GM12878 (cell line): Measurements from ENCODE around the gene COL3A1. TPM values are rescaled to one million over a fixed set of nuclear protein-coding genes. Genes with fewer than 3 reads are reported as not detected.

Source experiments
- ATAC-seq: fragments of 200-7000 bp; cut with Tn5 transposase; 3 replicates; pipeline ENCODE4 v1.9.1; 2020; ENCODE audit warnings: mild to moderate bottlenecking, moderate library complexity
- BruUV-seq: library from RNA; stranded (reverse); fragments of 400-500 nt; replicated peaks from 2 replicates; lab custom pipeline; 2021; lab: Mats Ljungman, UMichigan
- CTCF ChIA-PET: fragments of 300-600 bp; sonication (Branson Sonifier 250); formaldehyde crosslinking; extraction: SDS; loops from one replicate; lab custom pipeline; 2021; ENCODE audit warnings: inconsistent platforms; lab: Yijun Ruan, JAX
- POLR2A ChIA-PET: fragments of 350-600 bp; formaldehyde crosslinking; extraction: SDS; loops from one replicate; lab custom pipeline; 2021; ENCODE audit warnings: inconsistent platforms; lab: Charles Lee
- RAD21 ChIA-PET: fragments of 300-600 bp; sonication (Branson Sonifier 250); formaldehyde crosslinking; loops from one replicate; lab custom pipeline; 2023; ENCODE audit warnings: antibody characterized with exemption; ENCODE audit not compliant: unreplicated experiment; lab: Charles Lee
- SMC1A ChIA-PET: fragments of 300-600 bp; sonication (Branson Sonifier 250); formaldehyde crosslinking; loops from one replicate; lab custom pipeline; 2023; ENCODE audit not compliant: unreplicated experiment, uncharacterized antibody; lab: Charles Lee
- DNase-seq: peaks from one replicate; pipeline ENCODE4 v3.0.0-alpha.2; 2011; ENCODE audit warnings: low read depth, low spot score
- FAIRE-seq: peaks from 3 replicates; lab custom pipeline; 2011; peaks lifted over from hg19 to GRCh38; lab: Jason Lieb, UNC
- H2AFZ ChIP-seq: 2 replicates; pipeline ENCODE4 v1.6.0; 2011; ENCODE audit warnings: low read depth, low read length, control low read depth; ENCODE audit not compliant: control insufficient read depth
- H3K27ac ChIP-seq: 2 replicates; pipeline ENCODE4 v1.5.1; 2011; ENCODE audit warnings: control low read depth; ENCODE audit not compliant: control insufficient read depth, insufficient read depth
- H3K27me3 ChIP-seq, 2 experiments: replicated peaks in 1 of 2; 2 replicates each; pipeline versions ENCODE4 v1.6.0 to v1.6.1; 2011; ENCODE audit warnings: low read length in 1 of 2; ENCODE audit not compliant: control insufficient read depth in 2 of 2, insufficient read depth in 2 of 2
- H3K36me3 ChIP-seq, 2 experiments: 2 replicates each; pipeline ENCODE4 v1.5.1; 2011; ENCODE audit warnings: low read length in 1 of 2; ENCODE audit not compliant: control insufficient read depth in 2 of 2, insufficient read depth in 2 of 2
- H3K4me1 ChIP-seq: 2 replicates; pipeline ENCODE4 v1.6.1; 2011; ENCODE audit warnings: mild to moderate bottlenecking, low read length, moderate library complexity, mixed read lengths; ENCODE audit not compliant: control insufficient read depth, insufficient read depth
- H3K4me2 ChIP-seq: 2 replicates; pipeline ENCODE4 v1.6.0; 2011; ENCODE audit warnings: control low read depth; ENCODE audit not compliant: control insufficient read depth, insufficient read depth
- H3K4me3 ChIP-seq: fragments of 200-600 bp; sonication (generic); 2 replicates; pipeline ENCODE4 v1.5.1; 2016
- H3K79me2 ChIP-seq: 2 replicates; pipeline ENCODE4 v1.6.0; 2011; ENCODE audit warnings: low read length; ENCODE audit not compliant: control insufficient read depth, insufficient read depth
- H3K9ac ChIP-seq: 2 replicates; pipeline ENCODE4 v1.8.0; 2011; ENCODE audit warnings: low read length, control low read depth, mixed read lengths; ENCODE audit not compliant: control insufficient read depth, insufficient read depth
- H3K9me3 ChIP-seq: replicated peaks from 3 replicates; pipeline ENCODE4 v1.5.1; 2011; ENCODE audit warnings: mild to moderate bottlenecking, low read length; ENCODE audit not compliant: control insufficient read depth, insufficient read depth
- H4K20me1 ChIP-seq: 2 replicates; pipeline ENCODE4 v1.6.0; 2011; ENCODE audit not compliant: control insufficient read depth, insufficient read depth
- EP300 ChIP-seq, 2 experiments: fragments of 150-350 bp in 1 of 2; IDR thresholded peaks; 2 replicates each; pipeline ENCODE4 v1.6.1; 2011 to 2012; ENCODE audit warnings: low read depth in 2 of 2, low read length in 2 of 2, borderline replicate concordance in 1 of 2, improper control_type of control experiment in 1 of 2, inconsistent platforms in 1 of 2; ENCODE audit not compliant: control insufficient read depth in 1 of 2
- HDAC2 ChIP-seq: fragments of 200-600 bp; sonication (generic); IDR thresholded peaks from 2 replicates; pipeline ENCODE4 v1.6.1; 2017
- IRF5 ChIP-seq: fragments of 450-650 bp; IDR thresholded peaks from 2 replicates; pipeline ENCODE4 v1.6.1; 2017; ENCODE audit warnings: borderline replicate concordance
- MYB ChIP-seq: fragments of 150-350 bp; IDR thresholded peaks from 2 replicates; pipeline ENCODE4 v1.6.1; 2014; ENCODE audit warnings: mild to moderate bottlenecking, low read depth, low read length, borderline replicate concordance
- NFIC ChIP-seq: IDR thresholded peaks from 2 replicates; pipeline ENCODE4 v1.6.1; 2012; ENCODE audit warnings: low read depth, mild to moderate bottlenecking, inconsistent platforms, low read length, moderate library complexity
- NKRF ChIP-seq: fragments of 450-650 bp; conservative IDR thresholded peaks from 2 replicates; pipeline ENCODE4 v1.6.1; 2017; ENCODE audit warnings: mild to moderate bottlenecking, moderate library complexity
- PKNOX1 ChIP-seq: fragments of 450-650 bp; IDR thresholded peaks from 2 replicates; pipeline ENCODE4 v1.6.1; 2016; ENCODE audit warnings: mild to moderate bottlenecking
- PML ChIP-seq: IDR thresholded peaks from 2 replicates; pipeline ENCODE4 v1.6.1; 2012; ENCODE audit warnings: low read length, inconsistent platforms
- RAD21 ChIP-seq: IDR thresholded peaks from 2 replicates; pipeline ENCODE4 v1.6.1; 2011; ENCODE audit warnings: mild to moderate bottlenecking, low read depth, low read length, moderate library complexity; ENCODE audit not compliant: insufficient read depth
- SRF ChIP-seq, 2 experiments: IDR thresholded peaks; 2 replicates each; pipeline ENCODE4 v1.6.1; 2011; ENCODE audit warnings: low read depth in 2 of 2, low read length in 2 of 2, mild to moderate bottlenecking in 1 of 2, moderate library complexity in 1 of 2
- TARDBP ChIP-seq: IDR thresholded peaks from 2 replicates; pipeline ENCODE4 v1.6.1; 2016; ENCODE audit warnings: borderline replicate concordance
- WGBS: methylation state at CpG from one replicate; pipeline ENCODE4 v1.1.6; 2016; ENCODE audit warnings: low lambda C conversion rate; ENCODE audit not compliant: insufficient replicate concordance, insufficient coverage; ENCODE audit errors: missing lambda C conversion rate; 5-methylcytosine and 5-hydroxymethylcytosine counted together
- in situ Hi-C: fragments of 300-500 bp; cut with MboI; formaldehyde crosslinking; loops from 9 replicates; pipeline ENCODE4 v1.14.3; 2018; ENCODE audit warnings: mixed read lengths
- intact Hi-C: fragments of 100-400 bp; cut with micrococcal nuclease; formaldehyde crosslinking; loops from one replicate; pipeline ENCODE4 v1.14.2; 2022; ENCODE audit not compliant: unreplicated experiment
- polyA plus RNA-seq, 11 experiments: library from polyadenylated mRNA; depleted of rRNA in 4 of 11; unstranded in 6 of 11; stranded (reverse) in 5 of 11; fragments of >200 nt; fragmentation: Nextera tagmentation in 4 of 11; fragmentation: Illumina TruSeq in 1 of 11; extraction: Ambion mirVana in 4 of 11; extraction: Trizol in 1 of 11; gene quantifications; 1 replicate in 1 of 11; 2 replicates in 10 of 11; pipeline versions ENCODE4 v1.2.1 to v1.2.3, GENCODE V29; 2011 to 2016; ENCODE audit warnings: inconsistent platforms in 2 of 11, missing spikeins in 2 of 11, low read depth in 1 of 11
- total RNA-seq, 4 experiments: library from RNA; depleted of rRNA in 3 of 4; stranded (reverse); fragments of >200 nt in 3 of 4; fragmentation: Illumina TruSeq in 1 of 4; extraction: Trizol in 1 of 4; gene quantifications; 2 replicates each; pipeline versions ENCODE4 v1.2.1 to v1.2.3, GENCODE V29; 2013 to 2021
- TF ChIP-seq, protein P1 (sequence below): IDR thresholded peaks from 2 replicates; pipeline ENCODE4 v1.6.1; 2011; ENCODE audit warnings: low read depth, low read length, improper control_type of control experiment, borderline replicate concordance

The COL3A1 gene
- total and polyA plus RNA-seq, 10 of the 15 experiments (the other 5 are each of a cell fraction or from before 2014, with no cell fraction given) = 0.04 to 0.67 (median 0.10) TPM; not detected in 2

DNA sequence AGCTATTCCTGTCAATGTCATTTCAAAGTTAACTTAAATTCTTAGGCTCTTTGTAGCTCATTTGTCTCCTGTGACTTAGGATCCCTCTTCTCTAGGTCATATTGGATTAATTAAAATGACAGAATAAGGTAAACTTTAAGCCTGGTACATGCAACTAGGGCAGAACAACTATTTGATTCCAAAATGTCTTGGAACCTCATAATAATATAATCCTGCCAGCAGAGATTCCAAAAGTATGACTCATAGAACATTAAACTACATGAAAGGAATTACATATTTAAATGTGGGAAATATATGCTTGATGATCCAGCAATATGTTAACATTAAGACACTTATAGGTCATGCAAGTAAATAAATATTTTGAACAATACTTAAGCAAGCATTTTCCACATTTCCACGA is 63.3 kb downstream of the COL3A1 start:
- no peak overlapping the region for H2AFZ ChIP-seq
- no peak overlapping the region for H3K4me2 ChIP-seq
- no peaks in the 10 kb centered on the region for H3K36me3 ChIP-seq
- DNase-seq (no peak), FAIRE-seq (no peak), ATAC-seq (no peak)
- no peaks in the 10 kb centered on the region for H3K27me3 ChIP-seq
- no peaks in the 10 kb centered on the region for H3K79me2 ChIP-seq
- no peak overlapping the region for H3K9ac ChIP-seq
- ChIA-PET POLR2A (no interaction called here), SMC1A (interaction anchor here (0.8 kb wide), 1 partner anchor 53 kb away, joined by 3 read pairs; no protein-coding TSS in a partner anchor), RAD21 (no interaction called here), CTCF (no interaction called here)
- intact Hi-C loops = no loop called here
- no peak for TF ChIP-seq IRF5
- no peak for TF ChIP-seq RAD21
- TF ChIP-seq, protein P1, sequence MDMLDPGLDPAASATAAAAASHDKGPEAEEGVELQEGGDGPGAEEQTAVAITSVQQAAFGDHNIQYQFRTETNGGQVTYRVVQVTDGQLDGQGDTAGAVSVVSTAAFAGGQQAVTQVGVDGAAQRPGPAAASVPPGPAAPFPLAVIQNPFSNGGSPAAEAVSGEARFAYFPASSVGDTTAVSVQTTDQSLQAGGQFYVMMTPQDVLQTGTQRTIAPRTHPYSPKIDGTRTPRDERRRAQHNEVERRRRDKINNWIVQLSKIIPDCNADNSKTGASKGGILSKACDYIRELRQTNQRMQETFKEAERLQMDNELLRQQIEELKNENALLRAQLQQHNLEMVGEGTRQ = no peak
- TF ChIP-seq PML = no peak
- no peak for TF ChIP-seq TARDBP
- no peak for TF ChIP-seq NKRF
- no peak for TF ChIP-seq PKNOX1
- no peak for TF ChIP-seq NFIC
- TF ChIP-seq HDAC2 = no peak
- TF ChIP-seq EP300 (IDR thresholded peaks at IDR 0.05; ENCODE audit: borderline replicate concordance in 1 of 2, control insufficient read depth in 1 of 2, low read depth in 2 of 2, low read length in 2 of 2) = no peak
- no peak for TF ChIP-seq SRF (IDR thresholded peaks at IDR 0.05; ENCODE audit: low read depth in 2 of 2, low read length in 2 of 2)
- TF ChIP-seq MYB = no peak
- H3K27ac ChIP-seq = no peak overlapping the region
- no peaks in the 10 kb centered on the region for H3K9me3 ChIP-seq
- no peaks in the 10 kb centered on the region for H3K4me1 ChIP-seq
- no peaks in the 10 kb centered on the region for H4K20me1 ChIP-seq
- in situ Hi-C loops = no loop called here
- WGBS = 4% methylated on average over 1 of the region's 1 CpG
- no TSS peak for BruUV-seq
- no peak overlapping the region for H3K4me3 ChIP-seq
